Kidney (tissue), 14 donors: ENCODE measurements around the gene MEI1. TPM values are rescaled to one million over a fixed set of nuclear protein-coding genes. Genes with fewer than 3 reads are reported as not detected.

Experiments used
- DNase-seq, 5 donors: peaks; one replicate each; pipeline ENCODE4 v3.0.0-alpha.2; 2013 to 2020
- FAIRE-seq: peaks from 2 replicates; lab custom pipeline; 2012; peaks lifted over from hg19 to GRCh38; lab: Jason Lieb, UNC
- H3K27ac ChIP-seq, 2 donors: one replicate each; pipeline ENCODE4 v1.7.0; 2013; ENCODE audit warnings: low read depth in 2 of 2, low read length in 2 of 2, inconsistent platforms in 1 of 2
- H3K27me3 ChIP-seq: one replicate; pipeline ENCODE4 v1.7.1; 2013; ENCODE audit warnings: low read length, inconsistent platforms; ENCODE audit not compliant: control insufficient read depth, insufficient read depth
- H3K36me3 ChIP-seq, 3 donors: one replicate each; pipeline versions ENCODE4 v1.7.0 to v1.7.1; 2013; ENCODE audit warnings: low read length in 3 of 3, control low read depth in 1 of 3, inconsistent platforms in 1 of 3; ENCODE audit not compliant: insufficient read depth in 3 of 3, control insufficient read depth in 2 of 3
- H3K4me1 ChIP-seq, 3 donors: one replicate each; pipeline versions ENCODE4 v1.7.0 to v1.7.1; 2013; ENCODE audit warnings: low read length in 3 of 3, inconsistent platforms in 1 of 3, low read depth in 1 of 3; ENCODE audit not compliant: control insufficient read depth in 2 of 3, insufficient read depth in 2 of 3
- H3K4me3 ChIP-seq, 3 donors: one replicate each; pipeline versions ENCODE4 v1.7.0 to v1.8.1; 2013; ENCODE audit warnings: low read length in 3 of 3, control low read depth in 1 of 3, inconsistent platforms in 1 of 3
- H3K9ac ChIP-seq, 3 donors: one replicate each; pipeline versions ENCODE4 v1.7.0 to v1.7.1; 2013; ENCODE audit warnings: low read length in 3 of 3, control low read depth in 1 of 3, inconsistent platforms in 1 of 3
- H3K9me3 ChIP-seq, 3 donors: one replicate each; pipeline versions ENCODE4 v1.7.0 to v1.7.1; 2013; ENCODE audit warnings: low read length in 3 of 3, control low read depth in 1 of 3, inconsistent platforms in 1 of 3; ENCODE audit not compliant: control insufficient read depth in 2 of 3, insufficient read depth in 1 of 3
- intact Hi-C: fragments of 100-400 bp; cut with DNase I; formaldehyde crosslinking; loops from one replicate; pipeline ENCODE4 v1.11.1; 2022
- polyA plus RNA-seq: library from polyadenylated mRNA; stranded (reverse); fragments of 350-450 nt; fragmentation: Illumina TruSeq; extraction: RNeasy Lipid Tissue Mini Kit (QIAGEN cat#74804); gene quantifications from one replicate; pipeline ENCODE4 v1.2.3, GENCODE V29; 2014; ENCODE audit warnings: low read depth, low replicate concordance; ENCODE audit not compliant: insufficient read depth
- total RNA-seq: library from RNA; stranded (reverse); fragmentation: NEBNext Ultra II Directional; extraction: Animal tissue kit (Norgen Biotek cat#: 25700); gene quantifications from one replicate; pipeline ENCODE4 v1.2.1, GENCODE V29; 2021
- TF ChIP-seq, protein P1 (sequence below): IDR thresholded peaks from 3 replicates; pipeline ENCODE4 v1.5.1; 2012; ENCODE audit warnings: mild to moderate bottlenecking, moderate library complexity, borderline replicate concordance; ENCODE audit not compliant: insufficient read depth; ENCODE audit errors: extremely low read depth
- donor health status: control.
- donor health status: control.
- donor health status: control.
- donor health status: control.
- donor health status: control.
- donor health status: DM: yes; HTN: yes; CAD: no.
- donor health status: Normal renal cell carcinoma (clear cell type).

Gene MEI1
- total and polyA plus RNA-seq, 2 donors from 2014 or later: 2.4 to 14.6 TPM

DNA sequence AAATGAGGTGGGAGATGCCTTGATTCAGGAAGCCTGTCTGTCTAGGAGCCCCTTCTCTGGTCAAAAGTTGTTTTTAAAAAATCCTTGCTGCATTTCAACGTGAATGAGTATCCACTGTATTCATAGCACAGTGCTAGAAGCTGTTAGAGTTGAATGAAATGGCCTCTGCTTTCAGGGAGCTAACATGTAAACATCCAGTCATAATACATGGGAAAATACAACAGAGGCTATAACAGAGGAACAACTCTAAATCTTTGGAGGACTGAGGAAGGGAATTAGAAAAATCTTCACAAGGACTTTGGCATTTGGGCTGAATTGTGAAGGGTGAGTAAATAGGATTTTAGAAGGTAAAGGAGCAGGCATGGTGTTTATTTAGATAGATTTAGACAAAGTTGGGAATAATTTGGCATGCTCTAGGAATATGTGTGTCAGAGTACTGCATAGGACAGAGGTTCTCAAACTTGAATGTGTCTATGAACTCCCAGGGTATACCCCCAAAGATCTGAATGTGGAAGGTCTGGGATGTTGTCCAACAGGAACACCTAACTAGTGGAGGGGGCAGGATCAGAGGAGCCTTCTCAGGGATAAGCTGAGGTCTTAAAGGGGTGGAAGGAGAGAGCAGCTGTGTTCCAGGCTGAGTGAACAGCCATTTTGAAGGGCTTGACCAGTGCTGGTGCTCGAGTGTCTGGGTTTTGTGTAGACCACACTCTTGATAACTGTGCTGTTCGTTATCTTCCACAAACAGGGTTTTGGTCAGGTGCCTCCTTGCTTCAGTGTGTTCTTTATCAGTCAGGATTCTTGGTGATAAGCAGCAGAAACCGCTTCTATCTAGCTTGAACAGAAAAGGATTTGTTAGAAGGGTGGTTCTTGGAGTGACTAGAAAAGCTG lies 146.3 kb downstream of the MEI1 start:
- Histone ChIP-seq H3K27ac (peak overlapping the region in 1 of 2 donors; percentile 41), H3K9me3 (no peaks in the 10 kb centered on the region), H3K36me3 (peaks cover 0 to 2% (median 0%) of the 10 kb centered on the region in 3 donors), H3K4me1 (peaks cover 0 to 29% (median 13%) of the 10 kb centered on the region in 3 donors), H3K27me3 (no peaks in the 10 kb centered on the region), H3K4me3 (no peak overlapping the region), H3K9ac (peak overlapping the region in 2 of 3 donors; percentile 10 to 17)
- intact Hi-C loops: no loop called here
- no peak for DNase-seq
- TF ChIP-seq, protein P1, sequence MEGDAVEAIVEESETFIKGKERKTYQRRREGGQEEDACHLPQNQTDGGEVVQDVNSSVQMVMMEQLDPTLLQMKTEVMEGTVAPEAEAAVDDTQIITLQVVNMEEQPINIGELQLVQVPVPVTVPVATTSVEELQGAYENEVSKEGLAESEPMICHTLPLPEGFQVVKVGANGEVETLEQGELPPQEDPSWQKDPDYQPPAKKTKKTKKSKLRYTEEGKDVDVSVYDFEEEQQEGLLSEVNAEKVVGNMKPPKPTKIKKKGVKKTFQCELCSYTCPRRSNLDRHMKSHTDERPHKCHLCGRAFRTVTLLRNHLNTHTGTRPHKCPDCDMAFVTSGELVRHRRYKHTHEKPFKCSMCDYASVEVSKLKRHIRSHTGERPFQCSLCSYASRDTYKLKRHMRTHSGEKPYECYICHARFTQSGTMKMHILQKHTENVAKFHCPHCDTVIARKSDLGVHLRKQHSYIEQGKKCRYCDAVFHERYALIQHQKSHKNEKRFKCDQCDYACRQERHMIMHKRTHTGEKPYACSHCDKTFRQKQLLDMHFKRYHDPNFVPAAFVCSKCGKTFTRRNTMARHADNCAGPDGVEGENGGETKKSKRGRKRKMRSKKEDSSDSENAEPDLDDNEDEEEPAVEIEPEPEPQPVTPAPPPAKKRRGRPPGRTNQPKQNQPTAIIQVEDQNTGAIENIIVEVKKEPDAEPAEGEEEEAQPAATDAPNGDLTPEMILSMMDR: no peak
- no peak for FAIRE-seq

DNA sequence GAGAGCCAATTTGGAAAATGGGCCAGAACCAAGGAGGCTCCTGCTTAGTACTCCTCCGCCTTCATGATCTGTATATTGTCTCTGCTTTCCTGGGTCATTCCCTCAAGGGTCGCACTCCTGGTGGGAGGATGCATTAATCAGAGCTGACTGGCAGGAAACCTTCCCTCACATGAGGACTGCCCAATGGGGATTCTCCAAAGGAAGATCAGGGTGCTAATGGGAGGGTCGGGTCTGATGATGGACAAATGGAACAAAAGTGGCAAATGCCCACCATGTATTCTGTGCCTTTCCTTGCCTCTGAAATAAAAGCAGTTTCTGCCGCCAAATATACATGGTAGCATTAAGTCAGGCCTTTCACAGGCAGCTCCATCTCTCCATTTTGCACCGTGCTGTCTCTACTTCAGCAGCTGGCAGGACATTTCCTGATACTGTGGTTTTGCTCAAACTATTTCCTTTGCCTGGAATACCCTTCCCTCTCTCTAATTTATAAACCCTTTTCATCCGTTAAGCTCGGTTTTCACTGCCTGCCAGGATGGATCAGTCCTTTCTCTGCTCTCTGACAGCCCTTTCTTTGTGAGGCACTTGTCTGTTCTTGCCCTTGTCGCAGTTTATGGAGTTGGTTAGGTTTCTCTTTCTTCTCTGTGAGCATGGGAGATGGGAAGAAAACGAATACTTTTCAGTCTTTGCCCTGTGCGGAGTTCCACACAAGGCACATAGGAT lies 147.1 kb downstream of the MEI1 start:
- no peak overlapping the region for H3K4me3 ChIP-seq
- H3K4me1 ChIP-seq: peaks cover 0 to 29% (median 9%) of the 10 kb centered on the region in 3 donors
- H3K36me3 ChIP-seq: no peaks in the 10 kb centered on the region
- no peak for FAIRE-seq
- H3K27ac ChIP-seq: peak overlapping the region in 1 of 2 donors; percentile 32
- TF ChIP-seq, protein P1: no peak
- intact Hi-C loops: no loop called here
- peak overlapping the region in 2 of 3 donors; percentile 10 to 37 for H3K9ac ChIP-seq
- no peaks in the 10 kb centered on the region for H3K9me3 ChIP-seq
- no peak for DNase-seq
- no peaks in the 10 kb centered on the region for H3K27me3 ChIP-seq

DNA sequence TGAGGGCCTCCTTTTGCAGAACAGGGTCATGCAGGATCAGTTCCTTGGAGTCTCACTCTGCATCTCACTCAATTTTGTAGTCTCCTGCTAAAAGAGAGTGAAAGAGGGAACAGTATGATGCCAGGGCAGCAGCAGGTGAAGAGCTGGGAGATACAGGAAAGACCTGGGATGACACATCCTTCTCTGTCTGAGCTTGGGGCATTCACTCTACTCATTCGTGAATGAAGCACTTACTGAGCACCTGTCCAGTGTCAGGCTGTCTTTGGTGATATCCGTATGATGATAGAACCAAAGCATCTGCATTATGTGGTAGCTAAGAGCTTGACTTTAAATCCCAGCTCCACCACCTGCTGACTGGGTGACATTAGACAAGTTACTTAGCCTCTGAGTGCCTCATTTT lies 148.0 kb downstream of the MEI1 start:
- Histone ChIP-seq H3K4me1 (peaks cover 0 to 29% (median 9%) of the 10 kb centered on the region in 3 donors), H3K9ac (no peak overlapping the region), H3K27ac (peak overlapping the region in 1 of 2 donors; percentile 32), H3K9me3 (no peaks in the 10 kb centered on the region), H3K27me3 (no peaks in the 10 kb centered on the region), H3K4me3 (no peak overlapping the region), H3K36me3 (no peaks in the 10 kb centered on the region)
- TF ChIP-seq, protein P1: no peak
- DNase-seq (no peak), FAIRE-seq (no peak)
- intact Hi-C loops: no loop called here
